GM18499 (cell line): ENCODE results near the gene MMP21.

Experiments
- ATAC-seq: cut with Tn5 transposase; IDR thresholded peaks from one replicate; pipeline ENCODE4 v1.9.1; 2021; ENCODE audit warnings: moderate number of reproducible peaks; ENCODE audit not compliant: insufficient read depth, unreplicated experiment

Gene MMP21

GRCh38 chr10:125719173-125720001 lies 56.2 kb downstream of the MMP21 start, which contains the start of gene EDRF1:
Gene EDRF1, plus strand, starts transcription at chr10:125719709. Its CDS starts 99 bp downstream, at chr10:125719808.
- ATAC-seq = peak; percentile 93
